ENCODE measurements around the gene TRABD.

GRCh38 chr22:50178471-50178864 is 7.2 kb upstream of the TRABD start:
- no peak for TF ChIP-seq CTCF (IDR thresholded peaks at IDR 0.05)
- no peak for TF ChIP-seq ZFX (IDR thresholded peaks at IDR 0.05; ENCODE audit: borderline replicate concordance)

Measured in 22Rv1 (cell line).